NCI-H2227 (cell line): Measurements from ENCODE around the gene FUT9.
"Not testable (repeated sequence)": the region's sequence is repeated elsewhere in the genome, so short reads cannot be mapped to it uniquely, and the experiment has no call there.

ENCODE experiments used
- DNase-seq: peaks from one replicate; lab custom pipeline; 2025; ENCODE audit not compliant: unreplicated experiment; lab: John Stamatoyannopoulos, UW

The FUT9 gene

DNA sequence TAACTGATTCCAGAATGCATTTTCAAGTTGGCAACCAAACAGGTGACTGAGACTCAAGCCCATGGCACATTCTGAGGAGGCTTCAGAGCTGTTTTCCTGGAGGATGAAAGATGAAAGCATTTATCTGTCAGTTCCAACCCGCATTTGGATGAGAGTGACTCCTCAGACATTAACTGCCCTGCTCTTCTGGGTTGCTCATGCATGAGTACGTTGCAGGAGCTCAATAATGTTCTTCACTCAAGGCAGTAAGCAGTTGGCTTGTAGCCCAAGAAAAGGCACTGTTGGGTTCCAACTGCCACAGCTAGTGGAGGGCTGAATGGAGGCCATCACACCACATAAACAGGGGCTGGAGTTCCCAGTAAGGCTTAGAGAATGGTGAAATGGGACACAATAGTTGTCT, 155.3 kb downstream of the FUT9 start:
- no peak for DNase-seq

DNA sequence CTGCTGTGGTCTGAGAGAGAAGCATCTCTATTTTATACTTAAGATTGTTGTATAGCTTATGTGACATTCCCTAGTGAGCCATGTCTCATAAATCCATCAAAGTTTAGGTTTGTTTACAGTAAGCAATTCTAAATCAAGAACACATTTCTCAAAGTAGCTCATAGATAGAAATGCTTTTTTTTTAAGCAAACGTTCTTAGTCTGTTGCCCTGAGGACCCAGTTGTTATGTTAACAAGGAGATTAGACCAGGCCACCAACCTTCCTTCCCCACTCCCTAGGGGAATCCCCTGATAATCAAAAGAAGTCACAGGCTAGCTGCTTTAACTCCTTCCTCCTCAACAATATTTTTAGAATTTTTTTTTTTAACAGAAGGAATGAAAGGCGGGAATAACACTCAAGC, 169.0 kb downstream of the FUT9 start:
- DNase-seq, result no peak

DNA sequence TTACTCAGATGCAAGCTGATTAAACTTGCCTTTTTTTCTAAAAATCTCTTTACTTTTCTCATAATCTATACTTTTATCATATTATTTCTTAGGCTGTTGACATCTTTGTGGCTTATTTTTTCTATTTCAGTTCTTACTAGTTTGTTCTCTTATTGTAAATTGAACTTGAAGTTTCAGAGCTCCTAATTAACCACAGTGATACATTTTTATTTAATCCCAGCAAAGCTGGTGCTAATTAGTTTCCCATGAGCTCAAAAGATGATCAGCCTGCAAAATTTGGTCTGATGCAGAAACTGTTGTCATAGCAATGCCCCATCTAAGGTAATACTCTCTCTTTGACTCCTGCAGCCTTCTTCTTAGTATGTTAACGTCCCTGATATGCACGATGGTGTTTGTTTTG, 170.3 kb downstream of the FUT9 start:
- no peak for DNase-seq

DNA sequence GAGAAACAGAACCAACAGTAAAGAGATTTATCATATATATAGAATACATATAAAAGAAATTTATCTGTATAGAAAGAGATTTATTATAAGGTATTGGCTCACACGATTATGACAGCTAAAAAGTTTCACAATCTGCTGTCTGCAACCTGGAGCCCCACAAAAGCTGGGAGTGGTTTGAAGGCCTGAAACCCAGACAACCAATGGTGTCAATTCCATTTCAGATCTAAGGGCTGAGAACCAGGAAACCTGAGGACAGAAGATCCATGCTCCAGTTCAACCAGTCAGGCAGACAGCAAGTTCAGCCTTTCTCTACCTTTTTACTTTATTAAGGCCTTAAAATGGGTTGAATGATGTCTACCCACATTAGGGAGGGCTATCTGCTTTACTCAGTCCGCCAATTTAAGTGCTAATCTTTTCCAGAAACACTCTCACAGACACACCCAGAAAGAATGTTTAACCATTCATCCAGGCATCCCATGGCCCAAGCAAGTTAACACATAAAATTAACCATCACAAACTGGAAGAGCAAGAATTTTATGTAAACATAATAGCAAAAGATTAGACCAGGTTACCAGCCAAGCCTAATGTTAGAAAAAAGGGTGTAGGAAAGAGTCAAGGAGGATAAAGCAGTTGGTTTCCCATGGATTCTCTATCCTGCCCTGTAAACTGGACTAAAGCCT, 170.9 kb downstream of the FUT9 start:
- DNase-seq, result no peak

DNA sequence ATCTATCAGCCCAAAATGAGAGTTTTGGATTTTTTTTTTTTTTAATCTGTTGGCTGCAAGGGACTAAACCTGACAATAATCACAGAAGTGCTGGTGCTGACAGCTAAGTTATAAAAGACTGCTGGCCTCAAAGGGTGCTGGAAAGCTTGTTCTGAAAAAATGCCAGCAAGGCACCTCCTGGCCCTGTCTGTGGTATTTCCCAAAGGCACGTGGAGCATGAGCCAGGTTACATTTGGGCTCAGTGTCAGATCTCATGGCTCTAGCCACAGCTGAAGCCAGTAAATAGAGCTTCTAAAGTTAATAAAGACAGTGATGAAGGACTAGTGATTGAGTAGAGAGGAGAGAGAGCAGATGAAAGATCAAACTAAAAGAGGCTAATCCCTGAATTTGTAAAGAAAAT, 178.9 kb downstream of the FUT9 start:
- DNase-seq, result no peak

DNA sequence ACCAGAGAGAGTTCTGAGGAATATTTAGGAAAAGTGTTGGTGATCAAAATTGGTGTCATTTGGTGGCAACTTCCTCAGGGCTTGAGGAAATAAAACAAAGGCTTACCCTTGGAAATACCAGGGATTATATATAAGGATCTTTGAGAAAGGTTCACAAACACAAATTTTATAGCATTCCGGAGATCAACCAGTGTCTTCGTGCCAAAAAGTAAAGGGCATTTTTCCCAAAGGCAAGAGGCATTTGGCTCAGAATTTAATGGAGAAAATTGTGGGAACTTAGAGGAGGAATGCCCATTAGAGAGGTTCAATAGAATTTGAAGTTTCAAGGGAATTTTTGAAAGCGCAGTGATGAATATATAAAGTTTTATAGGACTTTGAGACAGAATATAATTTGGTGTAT, 179.5 kb downstream of the FUT9 start:
- DNase-seq, result no peak

DNA sequence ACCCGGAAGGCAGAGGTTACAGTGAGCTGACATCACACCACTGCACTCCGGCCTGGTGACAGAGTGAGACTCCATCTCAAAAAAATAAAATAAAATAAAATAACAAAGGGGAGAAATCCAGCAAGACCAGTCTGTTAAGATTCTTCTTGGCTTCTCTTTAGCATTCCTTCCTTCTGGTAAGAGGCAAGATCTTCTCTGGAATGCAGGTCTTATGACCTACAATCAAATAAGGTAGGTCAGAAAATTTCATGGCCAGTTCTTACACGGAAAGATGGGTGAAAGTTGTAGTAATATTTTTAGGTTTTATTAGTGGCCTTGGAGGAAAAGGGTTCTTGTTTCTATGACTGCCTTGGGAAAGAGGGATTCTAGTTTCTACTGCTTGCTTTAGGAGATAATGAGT, 180.9 kb downstream of the FUT9 start:
- DNase-seq, result no peak

DNA sequence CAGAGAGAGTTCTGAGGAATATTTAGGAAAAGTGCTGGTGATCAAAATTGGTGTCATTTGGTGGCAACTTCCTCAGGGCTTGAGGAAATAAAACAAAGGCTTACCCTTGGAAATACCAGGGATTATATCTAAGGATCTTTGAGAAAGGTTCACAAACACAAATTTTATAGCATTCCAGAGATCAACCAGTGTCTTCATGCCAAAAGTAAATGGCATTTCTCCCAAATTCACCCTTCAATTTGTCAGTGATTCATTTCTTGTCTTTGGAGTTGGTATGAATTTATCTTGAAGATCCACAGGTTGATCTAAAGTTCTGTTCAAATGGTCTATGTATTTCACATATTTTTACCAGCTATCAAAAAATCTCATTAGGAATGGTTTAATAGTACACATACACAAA, 181.5 kb downstream of the FUT9 start:
- DNase-seq, result no peak

DNA sequence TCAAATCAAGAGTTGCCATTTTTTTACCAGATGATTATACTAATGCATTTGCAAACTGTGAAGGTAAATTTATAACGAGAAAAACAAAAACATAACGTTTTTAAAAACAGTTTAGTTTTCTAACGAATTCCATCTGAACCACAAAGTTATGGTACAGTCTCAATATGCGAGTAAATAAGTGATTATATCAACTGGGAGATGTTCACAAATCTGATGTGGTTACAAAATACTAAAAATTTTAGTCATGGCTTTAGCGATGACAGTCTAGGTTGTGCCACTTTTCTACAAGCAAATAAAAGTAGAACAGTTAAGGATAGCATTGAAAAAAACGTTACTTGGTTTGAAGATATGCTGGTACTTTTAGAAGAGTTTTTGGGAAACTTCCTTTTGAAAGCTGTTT, 186.8 kb downstream of the FUT9 start:
- DNase-seq, result no peak

DNA sequence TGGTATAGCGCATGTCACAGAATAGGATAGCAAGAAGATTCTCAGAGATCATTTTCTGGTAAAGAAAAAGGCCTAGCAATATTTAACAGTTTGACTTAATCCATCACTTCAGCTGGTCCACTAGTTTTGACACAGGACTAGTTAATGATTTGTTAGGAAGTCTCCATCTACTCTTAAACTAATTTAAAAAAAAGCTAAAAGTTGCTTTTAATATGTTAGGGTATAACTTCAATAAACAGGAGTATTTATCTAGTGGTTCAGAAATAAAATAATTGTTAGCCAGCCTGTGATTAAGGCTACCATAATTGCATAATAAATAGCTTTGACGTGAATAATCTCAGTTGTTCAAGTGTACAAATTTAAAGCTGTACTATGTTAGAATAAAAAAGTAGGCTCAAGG, 195.6 kb downstream of the FUT9 start:
- no peak for DNase-seq

DNA sequence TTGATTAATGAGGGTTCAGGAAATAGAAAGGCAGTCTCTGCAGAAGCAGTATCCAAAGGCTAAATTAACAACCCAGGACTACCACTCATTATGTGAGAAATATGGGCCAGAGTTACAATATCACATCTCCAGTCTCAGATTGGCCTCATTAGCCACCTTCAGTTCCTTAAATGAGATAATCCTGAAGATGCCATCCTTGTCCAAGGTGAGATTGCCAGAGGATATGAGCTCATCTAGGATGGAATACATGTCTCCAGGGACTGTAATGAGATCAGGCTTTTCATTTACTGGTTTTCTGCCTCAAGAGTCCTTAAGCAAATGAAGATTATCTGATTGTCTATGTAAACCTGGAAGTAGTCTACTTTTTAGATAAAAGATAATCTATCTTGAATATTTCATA, 196.3 kb downstream of the FUT9 start:
- no peak for DNase-seq

DNA sequence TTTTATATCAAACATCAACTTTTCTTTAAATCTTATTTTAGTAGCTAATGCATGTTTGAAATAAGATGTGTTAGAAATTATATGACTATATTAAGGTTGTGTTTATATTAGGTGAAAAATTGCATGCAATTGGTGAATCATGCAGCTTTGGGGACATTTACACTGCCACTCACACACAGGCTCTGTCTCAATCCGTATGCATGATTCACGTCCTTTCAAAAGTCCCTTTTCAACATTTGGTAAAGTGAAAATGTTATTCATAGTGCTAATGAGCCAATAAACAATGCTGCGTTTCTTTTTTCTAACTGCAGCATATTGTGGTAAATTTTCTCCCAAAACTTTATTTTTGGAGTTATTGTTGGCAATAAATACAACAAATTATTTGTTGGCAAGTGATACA, 198.0 kb downstream of the FUT9 start:
- DNase-seq, result no peak

DNA sequence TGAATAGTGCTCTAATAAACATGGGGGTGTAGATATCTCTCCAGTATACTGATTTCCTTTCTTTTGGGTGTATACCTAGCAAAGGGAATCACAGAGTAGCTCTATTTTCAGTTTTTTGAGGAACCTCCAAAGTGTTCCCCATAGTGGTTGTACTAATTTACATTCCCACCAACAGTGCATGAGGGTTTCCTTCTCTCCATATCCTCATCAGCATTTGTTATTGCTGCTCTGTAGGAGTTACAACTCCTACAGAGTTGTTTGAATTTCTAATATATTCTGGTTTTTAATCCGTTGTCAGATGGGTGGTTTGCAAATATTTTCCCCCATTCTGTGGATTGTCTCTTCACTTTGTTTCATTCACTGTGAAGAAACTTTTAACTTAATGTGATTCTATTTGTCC, 207.9 kb downstream of the FUT9 start:
- no peak for DNase-seq

DNA sequence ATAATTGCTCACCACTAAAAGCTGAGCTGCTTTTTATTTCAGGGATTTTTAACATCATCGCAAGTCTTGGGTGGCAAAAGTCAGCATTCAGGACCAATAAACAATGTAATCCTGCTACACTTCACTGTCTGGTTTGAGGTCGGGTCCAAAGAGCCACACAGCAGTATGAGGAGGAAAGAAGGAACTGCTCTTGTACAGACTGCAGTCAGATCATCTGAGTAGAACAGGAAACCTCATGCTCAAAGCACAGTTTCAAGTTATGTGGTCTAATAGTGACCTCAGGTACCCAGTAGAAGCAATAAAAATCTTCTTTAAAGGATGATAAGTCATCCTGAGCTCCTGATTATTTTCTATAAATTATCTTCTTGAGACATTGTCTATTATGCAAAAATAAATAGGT, 211.4 kb downstream of the FUT9 start:
- no peak for DNase-seq

DNA sequence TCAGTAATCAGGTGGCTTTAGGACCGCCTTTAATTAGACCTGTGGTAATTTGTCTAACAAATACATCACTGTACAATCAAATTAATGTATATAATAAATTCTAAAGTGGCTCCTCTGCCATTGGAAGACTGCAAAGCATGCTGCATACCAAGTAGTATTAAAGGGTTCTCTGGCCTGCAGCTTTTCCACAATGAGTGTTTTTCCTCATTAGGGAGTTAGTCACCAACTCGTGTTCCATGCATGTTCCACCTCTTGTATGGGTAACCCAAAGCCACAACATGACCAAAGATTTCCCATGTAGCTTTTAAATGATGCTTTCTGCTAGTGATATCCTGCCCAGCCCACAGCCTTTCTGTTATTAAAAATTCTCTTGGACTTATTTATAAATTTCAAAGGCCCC, 218.7 kb downstream of the FUT9 start:
- DNase-seq, result no peak

DNA sequence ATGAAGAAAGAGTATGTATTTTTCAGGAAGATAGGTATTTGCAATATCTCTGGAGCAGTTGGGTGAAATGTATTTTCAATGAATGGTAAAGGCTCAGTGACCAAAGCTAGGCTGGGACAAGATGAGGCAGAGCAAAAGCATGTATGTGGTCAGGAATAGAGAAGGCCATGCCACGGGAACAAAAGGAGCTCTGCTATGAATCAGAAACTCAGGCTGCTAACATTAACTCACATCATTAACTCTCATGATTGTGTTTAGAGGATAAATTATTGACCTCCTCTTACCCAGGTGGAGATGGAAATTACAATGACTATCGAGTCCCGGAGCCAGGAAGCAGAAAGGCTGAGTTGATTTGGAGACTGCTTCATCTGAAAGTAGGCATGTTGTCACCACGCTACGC, 220.2 kb downstream of the FUT9 start:
- no peak for DNase-seq

DNA sequence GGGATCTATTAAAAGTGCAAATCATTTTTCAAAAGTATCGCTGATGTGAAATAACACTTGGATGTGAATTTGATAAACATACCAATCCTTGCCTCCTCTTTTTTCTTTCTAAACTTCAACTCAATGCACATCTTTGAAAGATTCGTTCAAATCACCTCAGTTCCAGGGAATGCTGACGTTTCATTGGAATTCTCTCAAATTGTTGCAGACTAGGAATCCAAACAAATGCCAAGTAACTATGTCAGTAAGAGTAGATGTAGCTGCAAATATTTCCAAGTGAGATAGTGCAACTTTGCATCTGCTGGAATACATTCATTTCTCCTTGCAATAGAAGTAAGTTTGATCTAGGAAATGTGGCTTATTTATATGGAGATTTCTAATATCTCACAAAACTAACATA, 220.7 kb downstream of the FUT9 start:
- no peak for DNase-seq

DNA sequence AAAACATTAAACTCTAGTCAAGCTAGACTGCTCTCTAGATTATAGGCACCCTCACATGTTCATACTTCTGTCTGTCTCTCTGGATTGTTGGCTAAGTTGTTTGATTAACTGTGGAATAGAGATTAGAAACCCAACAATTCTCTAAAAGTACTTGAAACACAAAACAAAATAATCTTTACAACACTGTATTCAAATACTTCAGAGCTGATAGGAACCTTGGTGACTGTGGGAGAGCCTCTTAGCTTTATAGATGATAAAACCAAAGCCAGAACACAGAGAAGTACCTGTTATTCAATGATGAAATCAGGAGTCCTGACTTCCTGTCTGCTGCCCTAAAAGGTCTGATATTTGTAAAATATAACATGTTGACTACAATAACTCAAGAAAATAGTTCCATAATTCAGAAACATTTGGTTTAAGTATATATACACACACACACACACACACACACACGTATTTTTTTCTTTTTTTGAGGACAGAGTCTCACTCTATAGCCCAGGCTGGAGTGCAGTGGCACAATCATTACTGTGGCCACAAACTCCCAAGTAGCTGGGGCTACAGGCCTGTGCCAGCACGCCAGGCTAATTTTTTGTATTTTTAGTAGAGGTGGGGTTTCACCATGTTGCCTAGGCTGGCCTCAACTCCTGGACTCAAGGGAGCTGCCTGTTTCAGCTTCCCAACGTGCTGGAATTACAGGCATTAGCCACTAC, 222.0 kb downstream of the FUT9 start:
- no peak for DNase-seq

DNA sequence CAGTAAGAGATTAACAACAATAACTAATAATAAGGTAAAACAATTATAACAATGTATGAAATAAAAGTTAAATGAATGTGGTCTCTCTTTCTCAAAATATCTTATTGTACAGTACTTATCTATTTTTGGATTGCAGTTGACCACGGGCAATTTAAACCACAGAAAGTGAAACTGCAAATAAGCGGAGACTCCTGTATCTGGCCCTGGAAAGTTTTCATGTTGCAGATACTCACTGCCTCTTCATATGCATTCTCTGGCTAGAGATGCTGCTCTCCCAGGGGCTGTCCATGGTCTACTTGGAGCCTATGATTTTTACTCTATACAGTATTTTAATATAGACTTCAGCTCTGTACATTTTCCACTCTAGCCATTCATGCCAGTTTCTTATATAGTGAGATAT, 230.8 kb downstream of the FUT9 start:
- DNase-seq, result no peak

DNA sequence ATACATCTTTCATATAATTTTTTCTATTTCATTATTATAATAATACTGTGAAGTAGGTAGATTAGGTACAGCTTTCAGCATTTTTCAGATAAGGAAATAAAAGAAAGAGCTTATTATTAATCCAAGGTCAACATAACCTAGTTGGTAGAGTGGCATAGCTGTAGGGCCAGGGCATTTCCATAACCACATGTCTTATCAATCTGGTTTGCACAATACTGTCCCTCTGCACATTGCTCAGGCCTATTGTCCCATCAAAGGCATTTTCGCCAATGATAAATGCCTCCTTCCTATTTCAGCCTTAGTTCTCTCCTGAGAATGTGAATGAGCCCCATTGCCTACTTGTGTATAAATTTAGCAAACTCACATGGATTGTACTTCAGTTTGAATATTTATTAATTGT, 234.0 kb downstream of the FUT9 start:
- no peak for DNase-seq

DNA sequence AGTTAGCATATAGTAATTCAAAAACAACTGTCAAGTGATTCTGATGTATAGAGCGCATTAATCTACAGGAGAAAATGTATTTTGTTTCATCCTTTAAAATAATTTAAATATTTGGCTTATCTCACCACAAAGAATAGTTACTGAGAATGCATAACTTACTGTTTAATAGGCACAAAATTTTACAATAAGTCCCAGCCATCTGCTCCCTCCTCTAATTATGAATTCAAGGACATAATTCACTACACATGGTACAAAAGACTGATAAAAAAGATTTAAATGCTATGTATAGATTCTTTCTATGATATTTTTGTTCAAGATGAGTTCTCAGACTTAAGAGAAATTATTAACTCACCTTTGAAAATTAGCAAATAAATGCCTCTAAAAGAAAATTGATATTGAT, 242.0 kb downstream of the FUT9 start:
- DNase-seq, result no peak

DNA sequence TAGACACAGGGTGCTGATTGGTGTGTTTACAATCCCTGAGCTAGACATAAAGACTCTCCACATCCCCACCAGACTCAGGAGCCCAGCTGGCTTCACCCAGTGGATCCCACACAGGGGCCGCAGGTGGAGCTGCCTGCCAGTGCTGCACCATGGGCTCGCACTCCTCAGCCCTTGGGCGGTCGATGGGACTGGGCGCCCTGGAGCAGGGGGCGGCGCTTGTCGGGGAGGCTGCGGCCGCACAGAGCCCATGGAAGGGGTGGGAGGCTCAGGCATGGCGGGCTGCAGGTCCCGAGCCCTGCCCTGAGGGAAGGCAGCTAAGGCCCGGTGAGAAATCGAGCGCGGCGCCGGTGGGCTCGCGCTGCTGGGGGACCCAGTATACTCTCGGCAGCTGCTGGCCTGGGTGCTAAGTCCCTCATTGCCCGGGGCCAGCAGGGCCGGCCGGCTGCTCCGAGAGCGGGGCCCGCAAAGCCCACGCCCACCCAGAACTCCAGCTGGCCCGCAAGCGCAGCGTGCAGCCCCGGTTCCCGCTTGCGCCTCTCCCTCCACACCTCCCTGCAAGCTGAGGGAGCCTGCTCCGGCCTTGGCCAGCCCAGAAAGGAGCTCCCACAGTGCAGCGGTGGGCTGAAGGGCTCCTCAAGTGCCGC, 245.1 kb downstream of the FUT9 start:
- not testable (repeated sequence) for DNase-seq
